ENCODE measurements around the gene STON2.

Gene STON2

GRCh38 chr14:81289516-81289915, 110.6 kb downstream of the STON2 start:
- DNase-seq: no peak
- Mint-ChIP-seq H3K9me3 (peaks cover 30% of the 10 kb centered on the region), H3K36me3 (ENCODE audit: low read depth) (peaks cover 41% of the 10 kb centered on the region), H3K4me3 (no peak overlapping the region), H3K4me1 (no peaks in the 10 kb centered on the region), H3K27me3 (ENCODE audit: low read depth, poor library complexity) (no peaks in the 10 kb centered on the region), H3K27ac (no peak overlapping the region)
- TF ChIP-seq CTCF (IDR thresholded peaks at IDR 0.05): no peak

- Mint-ChIP-seq H3K27ac (no peak overlapping the region), H3K4me1 (no peaks in the 10 kb centered on the region), H3K4me3 (no peak overlapping the region), H3K9me3 (peaks cover 21% of the 10 kb centered on the region), H3K36me3 (ENCODE audit: low read depth) (peaks cover 36% of the 10 kb centered on the region), H3K27me3 (ENCODE audit: low read depth, poor library complexity) (no peaks in the 10 kb centered on the region)
- TF ChIP-seq CTCF (IDR thresholded peaks at IDR 0.05): no peak
- no peak for DNase-seq
Observed at GRCh38 chr14:81286574-81287370, 113.4 kb downstream of the STON2 start.

DNA sequence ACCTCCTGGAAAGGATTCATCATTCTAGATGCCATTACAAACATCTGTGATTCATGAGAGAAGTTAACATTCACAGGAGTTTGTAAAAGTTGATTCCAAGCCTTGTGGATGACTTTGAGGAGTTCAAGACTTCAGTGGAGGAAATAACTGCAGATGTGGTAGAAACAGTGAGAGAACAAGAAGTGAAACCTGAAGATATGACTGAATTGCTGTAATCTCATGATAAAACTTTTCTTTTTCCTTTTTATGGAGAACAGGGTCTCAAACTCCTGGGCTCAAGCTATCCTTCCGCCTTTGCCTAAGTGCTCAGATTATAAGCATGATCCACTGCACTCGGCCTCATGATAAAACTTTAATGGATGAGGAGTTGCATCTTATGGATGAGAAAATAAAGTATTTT, 114.9 kb downstream of the STON2 start:
- DNase-seq: no peak
- TF ChIP-seq CTCF (IDR thresholded peaks at IDR 0.05): no peak
- Mint-ChIP-seq H3K4me3 (no peak overlapping the region), H3K27ac (no peak overlapping the region), H3K4me1 (no peaks in the 10 kb centered on the region), H3K9me3 (peaks cover 18% of the 10 kb centered on the region), H3K36me3 (ENCODE audit: low read depth) (peaks cover 26% of the 10 kb centered on the region), H3K27me3 (ENCODE audit: low read depth, poor library complexity) (peaks cover 2% of the 10 kb centered on the region)

- Mint-ChIP-seq H3K27me3 (ENCODE audit: low read depth, poor library complexity) (peaks cover 2% of the 10 kb centered on the region), H3K4me3 (no peak overlapping the region), H3K9me3 (no peaks in the 10 kb centered on the region), H3K27ac (no peak overlapping the region), H3K36me3 (ENCODE audit: low read depth) (peaks cover 14% of the 10 kb centered on the region), H3K4me1 (peaks cover 15% of the 10 kb centered on the region)
- no peak for DNase-seq
- TF ChIP-seq CTCF (IDR thresholded peaks at IDR 0.05): no peak
Observed at GRCh38 chr14:81281332-81281731, 118.8 kb downstream of the STON2 start.

DNA sequence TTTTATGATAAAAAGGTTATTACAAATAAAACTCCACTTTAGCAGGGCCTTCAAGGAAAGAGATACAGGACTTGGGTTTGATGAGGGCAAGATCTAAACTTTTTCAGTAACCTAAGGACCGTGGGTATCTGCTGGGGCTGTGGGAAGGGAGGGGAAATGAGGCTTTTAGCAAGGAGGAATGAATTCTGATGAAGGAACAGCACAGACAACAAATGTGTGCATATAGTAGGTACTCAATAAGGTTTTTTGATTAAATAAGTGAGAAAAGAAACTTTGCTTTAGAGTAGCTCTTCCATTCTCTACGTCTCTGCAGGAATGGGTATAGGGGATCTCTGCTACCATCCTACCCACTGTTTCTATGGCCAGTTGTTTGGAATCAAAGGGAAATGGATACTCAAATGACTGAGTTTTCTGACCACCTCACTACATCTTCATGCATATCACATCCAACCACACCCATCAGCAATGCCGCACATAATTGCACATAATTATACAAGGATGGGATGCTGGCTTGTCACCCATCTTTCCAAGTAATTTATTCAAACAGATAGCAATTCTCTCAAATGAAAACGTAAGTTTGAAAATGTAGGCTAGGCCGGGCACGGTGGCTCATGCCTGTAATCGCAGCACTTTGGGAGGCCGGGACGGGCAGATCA, 119.9 kb downstream of the STON2 start:
- DNase-seq: no peak
- no peak for TF ChIP-seq CTCF (IDR thresholded peaks at IDR 0.05)
- Mint-ChIP-seq H3K36me3 (ENCODE audit: low read depth) (peaks cover 14% of the 10 kb centered on the region), H3K4me1 (peaks cover 26% of the 10 kb centered on the region), H3K27me3 (ENCODE audit: low read depth, poor library complexity) (peaks cover 2% of the 10 kb centered on the region), H3K27ac (no peak overlapping the region), H3K9me3 (no peaks in the 10 kb centered on the region), H3K4me3 (no peak overlapping the region)
